AG04449 (cell line): Measurements from ENCODE around the gene HPGD.

ENCODE experiments used
- CTCF ChIA-PET: fragments of 350-600 bp; formaldehyde crosslinking; extraction: SDS; loops from one replicate; lab custom pipeline; 2021; ENCODE audit warnings: antibody characterized with exemption; lab: Yijun Ruan, JAX
- POLR2A ChIA-PET: fragments of 400-600, 350-600 bp; formaldehyde crosslinking; extraction: SDS; loops from one replicate; lab custom pipeline; 2020; ENCODE audit warnings: antibody characterized with exemption, inconsistent platforms; lab: Yijun Ruan, JAX
- DNase-seq: peaks from one replicate; pipeline ENCODE4 v3.0.0-alpha.2; 2010; ENCODE audit warnings: low read depth, low spot score
- H3K4me3 ChIP-seq: 2 replicates; pipeline ENCODE4 v1.5.1; 2011; ENCODE audit warnings: low read depth, mild to moderate bottlenecking, control low read depth, low read length
- TF ChIP-seq, protein P1 (sequence below): IDR thresholded peaks from one replicate; pipeline ENCODE4 v1.5.1; 2011; ENCODE audit warnings: mild to moderate bottlenecking, moderate library complexity, low read length, control low read depth, inconsistent platforms; ENCODE audit not compliant: insufficient read depth; ENCODE audit errors: missing control alignments

Gene HPGD

DNA sequence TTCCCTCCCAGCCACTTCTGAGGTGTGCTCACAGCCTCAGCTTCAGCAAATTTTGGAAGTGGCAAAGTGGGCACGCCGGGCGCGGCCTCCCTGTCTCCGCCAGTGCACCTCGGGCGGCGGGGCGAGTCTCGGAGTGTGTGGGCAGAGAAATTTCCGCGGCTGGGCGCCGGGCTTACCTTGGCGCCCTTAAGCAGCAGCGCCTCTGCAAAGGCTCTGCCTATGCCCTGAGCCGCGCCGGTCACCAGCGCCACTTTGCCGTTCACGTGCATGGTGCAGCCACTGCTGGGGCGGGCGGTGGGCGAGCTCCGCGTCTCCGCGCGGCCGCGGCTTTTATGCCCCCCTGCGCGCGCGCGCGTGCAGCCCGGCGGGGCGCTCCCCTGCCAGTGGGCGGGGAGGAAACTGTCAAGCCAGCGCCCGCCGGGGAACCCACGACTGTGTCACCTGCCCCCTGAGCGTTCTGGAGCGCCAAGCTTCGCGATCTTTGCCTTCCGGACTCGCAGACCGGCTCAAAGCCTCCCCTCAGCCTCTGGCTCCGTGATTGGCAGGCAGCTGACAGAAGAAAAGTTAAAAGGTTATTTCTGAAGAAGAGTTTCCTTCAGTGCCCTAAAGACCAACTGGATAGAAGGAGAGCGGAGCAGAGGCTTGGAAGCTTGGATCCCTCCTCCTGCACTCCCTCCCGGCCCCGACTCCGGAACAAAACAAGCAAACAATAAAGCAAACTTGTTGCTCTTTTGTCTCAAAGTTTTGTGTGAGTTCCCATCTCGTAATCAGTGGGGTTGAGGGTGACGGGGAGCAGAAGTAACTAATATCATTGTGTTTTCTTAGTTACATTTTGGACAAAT lies at the start of gene HPGD:
Gene HPGD (minus strand): TSS at position 306 of the 842 bp plus-strand sequence. CDS start 37 bp downstream, at position 269.
- H3K4me3 ChIP-seq = no peak within 1 kb of the TSS; the same call in 1 of the 2 replicates
- DNase-seq = no peak
- CTCF ChIA-PET = no interaction called here
- TF ChIP-seq, protein P1, sequence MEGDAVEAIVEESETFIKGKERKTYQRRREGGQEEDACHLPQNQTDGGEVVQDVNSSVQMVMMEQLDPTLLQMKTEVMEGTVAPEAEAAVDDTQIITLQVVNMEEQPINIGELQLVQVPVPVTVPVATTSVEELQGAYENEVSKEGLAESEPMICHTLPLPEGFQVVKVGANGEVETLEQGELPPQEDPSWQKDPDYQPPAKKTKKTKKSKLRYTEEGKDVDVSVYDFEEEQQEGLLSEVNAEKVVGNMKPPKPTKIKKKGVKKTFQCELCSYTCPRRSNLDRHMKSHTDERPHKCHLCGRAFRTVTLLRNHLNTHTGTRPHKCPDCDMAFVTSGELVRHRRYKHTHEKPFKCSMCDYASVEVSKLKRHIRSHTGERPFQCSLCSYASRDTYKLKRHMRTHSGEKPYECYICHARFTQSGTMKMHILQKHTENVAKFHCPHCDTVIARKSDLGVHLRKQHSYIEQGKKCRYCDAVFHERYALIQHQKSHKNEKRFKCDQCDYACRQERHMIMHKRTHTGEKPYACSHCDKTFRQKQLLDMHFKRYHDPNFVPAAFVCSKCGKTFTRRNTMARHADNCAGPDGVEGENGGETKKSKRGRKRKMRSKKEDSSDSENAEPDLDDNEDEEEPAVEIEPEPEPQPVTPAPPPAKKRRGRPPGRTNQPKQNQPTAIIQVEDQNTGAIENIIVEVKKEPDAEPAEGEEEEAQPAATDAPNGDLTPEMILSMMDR = no peak
- POLR2A ChIA-PET = no interaction called here

DNA sequence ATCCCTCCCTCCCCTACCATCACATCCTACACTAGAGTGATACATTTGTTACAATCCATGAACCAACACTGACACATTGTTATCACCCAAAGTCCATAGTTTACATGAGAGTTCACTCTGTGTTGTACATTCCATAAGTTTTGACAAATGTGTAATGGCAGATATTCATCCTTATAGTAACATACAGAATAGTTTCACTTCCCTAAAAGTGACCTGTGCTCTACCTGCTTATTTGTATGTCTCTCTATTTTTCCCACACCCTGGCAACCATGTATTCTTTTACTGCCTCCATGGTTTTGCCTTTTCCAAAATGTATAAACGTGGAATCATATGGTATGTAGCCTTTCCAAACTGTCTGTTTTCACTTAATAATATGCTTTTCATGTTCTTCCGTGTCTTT lies 42.2 kb upstream of the HPGD start:
- TF ChIP-seq, protein P1 = no peak
- CTCF ChIA-PET = no interaction called here
- DNase-seq = no peak
- no peak overlapping the region for H3K4me3 ChIP-seq
- POLR2A ChIA-PET = no interaction called here

DNA sequence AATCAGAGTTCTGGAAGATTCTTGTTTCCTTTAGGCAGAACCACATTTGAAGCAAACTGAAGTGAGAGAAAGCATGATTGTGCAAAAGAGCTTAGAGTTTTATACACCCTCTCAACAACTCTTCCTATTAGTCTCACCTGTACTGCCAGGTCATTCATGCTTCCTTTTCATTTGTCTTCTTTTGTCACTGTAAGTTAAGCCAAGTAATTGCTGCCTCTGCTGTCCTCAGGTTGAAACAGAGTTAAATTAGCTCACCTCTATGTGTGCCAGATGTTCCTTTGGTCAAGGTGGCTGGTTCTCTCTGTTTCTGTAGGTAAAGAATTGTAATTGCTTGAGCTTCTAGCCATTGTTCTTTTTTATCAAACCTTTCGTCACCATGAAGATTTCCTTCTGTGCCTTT lies 41.1 kb upstream of the HPGD start:
- no peak for DNase-seq
- no peak overlapping the region for H3K4me3 ChIP-seq
- TF ChIP-seq, protein P1 = no peak
- ChIA-PET POLR2A (no interaction called here), CTCF (no interaction called here)

DNA sequence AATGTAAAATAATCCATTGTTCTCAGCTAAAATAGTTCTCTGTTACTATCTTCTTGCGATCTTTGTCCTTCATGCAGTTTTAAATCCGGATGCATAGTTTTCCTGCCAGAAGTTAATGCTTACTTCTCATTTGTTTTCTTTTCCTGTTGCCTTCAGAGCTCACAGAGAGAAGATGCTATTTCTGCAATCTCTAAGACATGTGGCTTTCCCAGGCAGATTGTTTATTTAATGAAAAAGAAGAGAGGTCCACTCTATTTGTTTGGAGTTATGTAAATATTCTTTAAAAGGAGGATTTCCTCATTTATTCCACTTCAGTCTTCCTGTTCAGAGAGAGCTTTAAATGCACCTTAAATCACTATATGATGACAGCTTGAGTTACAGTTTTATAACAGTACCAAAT lies 39.3 kb upstream of the HPGD start:
- TF ChIP-seq, protein P1 = no peak
- H3K4me3 ChIP-seq = no peak overlapping the region
- ChIA-PET CTCF (no interaction called here), POLR2A (no interaction called here)
- no peak for DNase-seq

DNA sequence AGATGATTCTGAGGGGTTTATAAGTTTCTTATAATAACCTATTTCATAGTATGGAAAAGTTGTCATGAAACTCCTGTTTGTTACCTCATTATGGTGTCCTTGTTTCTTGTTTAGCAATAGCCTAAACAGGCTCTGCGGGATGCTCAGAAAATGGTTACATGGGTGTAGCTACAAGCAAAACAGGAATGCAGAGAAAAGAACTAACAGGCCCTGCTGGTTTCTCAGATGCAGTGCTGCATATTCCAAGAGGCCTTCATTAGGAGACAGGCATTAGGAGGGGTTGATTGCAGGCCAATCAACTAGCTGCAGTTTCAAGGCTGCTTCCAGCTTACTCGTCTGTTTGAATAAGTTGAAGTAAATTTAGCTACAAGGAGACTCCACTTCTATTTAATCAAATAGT lies 37.6 kb upstream of the HPGD start:
- TF ChIP-seq, protein P1 = no peak
- ChIA-PET CTCF (no interaction called here), POLR2A (no interaction called here)
- H3K4me3 ChIP-seq = no peak overlapping the region
- no peak for DNase-seq

DNA sequence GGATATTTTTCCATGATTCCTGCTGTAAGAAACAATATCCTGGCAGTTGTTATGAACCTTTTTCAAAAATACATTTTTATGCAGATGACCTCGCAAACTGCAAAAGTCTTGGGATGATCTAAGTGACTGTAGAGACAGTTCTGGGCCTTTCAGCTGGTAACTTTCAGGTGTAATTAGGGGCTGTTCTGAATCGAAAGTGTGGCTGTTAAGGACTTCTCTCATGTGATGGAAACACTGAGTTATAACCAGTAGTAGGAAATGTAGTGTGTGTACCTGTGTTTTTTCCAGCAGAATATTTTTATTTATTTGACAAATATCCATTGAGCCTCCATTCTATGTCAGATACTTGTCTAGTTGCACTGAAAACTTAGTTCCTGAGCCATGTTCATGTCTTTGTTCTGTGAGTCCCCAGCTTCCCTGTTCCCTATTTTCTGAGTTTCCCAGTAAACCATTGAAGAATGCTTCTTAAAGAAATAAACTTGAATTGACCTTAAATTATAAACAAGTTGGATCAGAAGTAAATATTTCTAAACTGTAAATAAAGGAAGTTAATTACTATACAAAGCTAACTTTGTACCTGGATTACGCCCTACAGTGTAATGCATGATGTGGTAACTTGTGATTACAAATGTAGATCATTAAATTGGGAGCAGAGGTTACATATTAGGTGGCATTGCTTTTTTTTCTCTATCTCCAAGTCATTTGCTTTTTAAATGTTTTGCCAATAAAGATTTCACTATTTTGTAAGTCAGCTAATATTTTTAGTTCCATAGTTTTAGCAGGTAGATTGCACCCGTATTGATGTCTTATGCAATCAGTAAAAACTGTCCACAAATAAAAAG lies 33.7 kb upstream of the HPGD start:
- DNase-seq = no peak
- ChIA-PET POLR2A (no interaction called here), CTCF (interaction anchor here (0.8 kb wide), 1 partner anchor 93 kb away, joined by 3 read pairs; no protein-coding TSS in a partner anchor)
- no peak overlapping the region for H3K4me3 ChIP-seq
- TF ChIP-seq, protein P1 = no peak
